Hepatocyte (in vitro differentiated cells): Measurements from ENCODE around the gene SLC26A4.

Experiments
- EZH2 ChIP-seq: fragments of 200-600 bp; sonication (generic); IDR thresholded peaks from 2 replicates; pipeline ENCODE4 v1.6.1; 2016; ENCODE audit warnings: antibody characterized with exemption, mild to moderate bottlenecking, borderline replicate concordance
- EZH2phosphoT487 ChIP-seq: fragments of 200-600 bp; sonication (generic); IDR thresholded peaks from one replicate; pipeline ENCODE4 v1.6.1; 2018; ENCODE audit warnings: antibody characterized with exemption, mild to moderate bottlenecking, low read depth, moderate library complexity; ENCODE audit not compliant: unreplicated experiment, severe bottlenecking
- TF ChIP-seq, protein P1 (sequence below): fragments of 200-600 bp; sonication (generic); IDR thresholded peaks from 2 replicates; pipeline ENCODE4 v1.5.1; 2016; ENCODE audit warnings: antibody characterized with exemption, mild to moderate bottlenecking; ENCODE audit not compliant: poor library complexity

GRCh38 chr7:107666790-107667189, 6.2 kb downstream of the SLC26A4 start:
- TF ChIP-seq, protein P1, sequence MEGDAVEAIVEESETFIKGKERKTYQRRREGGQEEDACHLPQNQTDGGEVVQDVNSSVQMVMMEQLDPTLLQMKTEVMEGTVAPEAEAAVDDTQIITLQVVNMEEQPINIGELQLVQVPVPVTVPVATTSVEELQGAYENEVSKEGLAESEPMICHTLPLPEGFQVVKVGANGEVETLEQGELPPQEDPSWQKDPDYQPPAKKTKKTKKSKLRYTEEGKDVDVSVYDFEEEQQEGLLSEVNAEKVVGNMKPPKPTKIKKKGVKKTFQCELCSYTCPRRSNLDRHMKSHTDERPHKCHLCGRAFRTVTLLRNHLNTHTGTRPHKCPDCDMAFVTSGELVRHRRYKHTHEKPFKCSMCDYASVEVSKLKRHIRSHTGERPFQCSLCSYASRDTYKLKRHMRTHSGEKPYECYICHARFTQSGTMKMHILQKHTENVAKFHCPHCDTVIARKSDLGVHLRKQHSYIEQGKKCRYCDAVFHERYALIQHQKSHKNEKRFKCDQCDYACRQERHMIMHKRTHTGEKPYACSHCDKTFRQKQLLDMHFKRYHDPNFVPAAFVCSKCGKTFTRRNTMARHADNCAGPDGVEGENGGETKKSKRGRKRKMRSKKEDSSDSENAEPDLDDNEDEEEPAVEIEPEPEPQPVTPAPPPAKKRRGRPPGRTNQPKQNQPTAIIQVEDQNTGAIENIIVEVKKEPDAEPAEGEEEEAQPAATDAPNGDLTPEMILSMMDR, result no peak
- no peak for TF ChIP-seq EZH2
- no peak for TF ChIP-seq EZH2phosphoT487
